GM13976 (cell line): ENCODE measurements around the gene XRCC5.

Source experiments
- DNase-seq: peaks from one replicate; pipeline ENCODE4 v3.0.0; 2012; ENCODE audit warnings: low spot score
- in situ Hi-C: fragments of 300-500 bp; cut with MboI; formaldehyde crosslinking; loops from one replicate; pipeline ENCODE4 v1.12.0; 2022; ENCODE audit warnings: low sequenced_read_pairs, mixed read lengths, inconsistent platforms; ENCODE audit not compliant: unreplicated experiment
- TF ChIP-seq, protein P1 (sequence below): IDR thresholded peaks from 2 replicates; pipeline ENCODE4 v1.5.1; 2012; ENCODE audit warnings: borderline replicate concordance, mild to moderate bottlenecking; ENCODE audit not compliant: insufficient read depth; ENCODE audit errors: extremely low read depth, missing control alignments, control extremely low read depth

The XRCC5 gene

DNA sequence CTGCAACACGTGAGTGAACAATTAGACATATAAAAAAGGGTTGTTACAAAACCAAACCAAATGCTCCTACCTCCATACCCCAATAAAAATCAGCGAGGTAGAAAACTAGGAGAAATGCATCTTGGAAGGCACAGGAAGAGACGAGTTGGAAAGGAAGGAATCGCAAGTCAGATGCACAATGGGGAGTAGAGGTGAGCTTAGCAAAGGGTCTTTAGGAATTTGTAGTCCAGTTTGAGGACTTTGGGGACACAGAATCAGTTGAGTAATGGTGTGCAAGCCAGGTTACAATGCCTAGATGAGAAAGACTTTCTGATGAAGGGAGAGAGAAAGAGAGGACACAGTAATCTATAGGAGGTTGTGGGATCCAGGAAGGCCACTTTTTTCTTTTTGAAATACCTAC is 35.7 kb downstream of the XRCC5 start:
- in situ Hi-C loops: no loop called here
- TF ChIP-seq, protein P1, sequence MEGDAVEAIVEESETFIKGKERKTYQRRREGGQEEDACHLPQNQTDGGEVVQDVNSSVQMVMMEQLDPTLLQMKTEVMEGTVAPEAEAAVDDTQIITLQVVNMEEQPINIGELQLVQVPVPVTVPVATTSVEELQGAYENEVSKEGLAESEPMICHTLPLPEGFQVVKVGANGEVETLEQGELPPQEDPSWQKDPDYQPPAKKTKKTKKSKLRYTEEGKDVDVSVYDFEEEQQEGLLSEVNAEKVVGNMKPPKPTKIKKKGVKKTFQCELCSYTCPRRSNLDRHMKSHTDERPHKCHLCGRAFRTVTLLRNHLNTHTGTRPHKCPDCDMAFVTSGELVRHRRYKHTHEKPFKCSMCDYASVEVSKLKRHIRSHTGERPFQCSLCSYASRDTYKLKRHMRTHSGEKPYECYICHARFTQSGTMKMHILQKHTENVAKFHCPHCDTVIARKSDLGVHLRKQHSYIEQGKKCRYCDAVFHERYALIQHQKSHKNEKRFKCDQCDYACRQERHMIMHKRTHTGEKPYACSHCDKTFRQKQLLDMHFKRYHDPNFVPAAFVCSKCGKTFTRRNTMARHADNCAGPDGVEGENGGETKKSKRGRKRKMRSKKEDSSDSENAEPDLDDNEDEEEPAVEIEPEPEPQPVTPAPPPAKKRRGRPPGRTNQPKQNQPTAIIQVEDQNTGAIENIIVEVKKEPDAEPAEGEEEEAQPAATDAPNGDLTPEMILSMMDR: no peak
- DNase-seq: no peak

DNA sequence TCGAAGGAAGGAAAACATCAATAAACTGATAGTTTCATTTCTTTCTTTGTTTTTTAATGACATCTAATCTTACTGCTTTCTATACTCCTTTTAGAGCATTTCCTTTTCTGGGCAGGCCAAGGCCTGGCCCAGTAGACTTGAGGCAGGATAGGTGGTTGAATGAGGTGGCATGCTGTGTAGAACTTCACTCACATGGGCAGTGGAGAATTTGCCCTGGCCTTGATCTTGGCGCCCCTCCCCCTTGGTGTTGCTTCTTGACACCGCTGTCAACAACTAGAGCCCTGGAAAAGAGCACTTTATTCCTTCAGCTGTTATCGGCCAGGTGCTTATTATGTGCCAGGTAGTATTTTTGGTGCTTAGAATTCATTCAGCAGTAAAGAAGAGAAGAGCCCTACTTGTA is 37.4 kb downstream of the XRCC5 start:
- in situ Hi-C loops: no loop called here
- no peak for DNase-seq
- TF ChIP-seq, protein P1: no peak

DNA sequence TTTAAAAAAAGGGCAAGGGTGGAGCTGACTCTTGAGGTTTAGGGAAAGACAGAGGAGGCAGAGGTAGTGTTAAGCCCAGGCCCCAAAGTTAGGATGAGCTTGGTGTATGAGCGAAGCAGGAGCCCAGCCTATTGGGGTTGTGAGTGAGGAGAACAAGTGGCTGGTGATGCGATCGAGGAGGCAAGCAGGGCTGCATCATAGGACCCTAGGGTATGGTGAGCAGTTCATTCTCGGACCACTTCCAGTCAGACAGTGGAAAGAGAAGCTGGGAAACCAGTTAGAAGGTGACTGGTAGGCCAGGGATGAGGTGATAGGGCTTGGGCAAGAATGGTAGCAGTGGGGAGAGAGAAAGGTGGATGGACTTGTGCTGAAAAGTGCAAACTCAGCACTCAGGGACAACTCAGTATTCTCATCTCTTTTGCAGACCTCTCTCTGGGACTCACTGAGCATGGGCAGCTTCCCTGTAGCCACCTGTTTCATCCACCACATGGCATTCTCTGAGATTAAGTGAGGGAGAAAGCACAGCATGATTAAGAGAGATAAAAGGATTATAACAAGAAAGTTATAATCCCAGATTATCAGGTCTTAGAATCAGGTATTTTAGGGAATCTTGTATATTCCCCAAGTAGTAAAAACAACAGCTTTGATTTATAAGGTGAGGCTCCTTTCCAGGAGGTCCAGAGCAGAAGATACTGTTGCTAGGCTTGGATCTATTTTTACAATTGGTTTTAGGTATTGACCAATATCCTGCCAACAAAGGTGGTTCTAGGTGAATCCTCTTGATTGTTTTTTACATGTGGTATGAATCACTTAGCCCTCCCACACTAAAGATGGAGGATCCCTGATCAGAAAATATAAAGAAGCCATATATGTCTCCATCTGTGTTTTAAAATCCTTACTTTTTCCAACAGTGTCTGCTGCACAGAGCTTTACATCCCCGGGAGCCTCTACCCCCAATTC is 38.3 kb downstream of the XRCC5 start:
- in situ Hi-C loops: no loop called here
- TF ChIP-seq, protein P1: no peak
- no peak for DNase-seq

DNA sequence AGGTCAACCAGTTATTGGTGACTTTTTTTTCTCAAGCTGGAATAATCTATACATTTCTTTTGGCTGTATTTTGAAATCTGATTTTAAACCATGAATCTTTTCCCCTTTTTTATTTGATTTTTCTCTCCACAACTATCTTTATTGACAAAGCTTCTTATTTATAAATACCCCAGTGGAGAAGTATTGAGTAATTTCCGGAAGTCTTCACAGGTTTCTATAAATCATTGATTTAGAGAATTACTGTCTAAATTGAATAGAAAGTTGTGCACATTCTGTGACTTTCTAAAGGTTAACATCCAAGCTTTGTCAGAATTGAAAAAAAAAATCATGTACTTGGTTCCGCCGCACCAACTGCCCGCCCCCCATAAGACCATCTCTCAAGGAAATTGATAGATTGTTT is 39.8 kb downstream of the XRCC5 start:
- TF ChIP-seq, protein P1: no peak
- in situ Hi-C loops: no loop called here
- no peak for DNase-seq

DNA sequence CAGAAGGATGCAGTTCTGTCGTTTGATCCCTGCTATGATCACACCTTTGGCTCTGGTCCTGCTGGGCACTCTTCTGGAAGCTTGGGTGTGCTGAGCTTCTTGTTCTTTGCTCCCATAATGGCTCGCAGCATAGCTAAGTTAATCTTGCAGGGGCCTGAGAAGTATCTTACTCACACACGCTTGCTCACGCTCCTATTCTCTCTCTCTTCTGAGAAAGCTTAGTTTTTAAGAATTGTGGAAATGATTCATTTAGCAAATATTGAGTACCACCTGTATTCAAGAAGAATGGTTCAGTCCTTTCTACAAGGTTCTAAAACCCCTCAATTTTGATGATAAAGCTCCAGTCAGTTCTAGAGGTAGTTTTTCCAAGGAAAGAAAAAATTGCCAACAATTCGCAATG is 40.6 kb downstream of the XRCC5 start:
- in situ Hi-C loops: no loop called here
- DNase-seq: no peak
- TF ChIP-seq, protein P1: no peak

DNA sequence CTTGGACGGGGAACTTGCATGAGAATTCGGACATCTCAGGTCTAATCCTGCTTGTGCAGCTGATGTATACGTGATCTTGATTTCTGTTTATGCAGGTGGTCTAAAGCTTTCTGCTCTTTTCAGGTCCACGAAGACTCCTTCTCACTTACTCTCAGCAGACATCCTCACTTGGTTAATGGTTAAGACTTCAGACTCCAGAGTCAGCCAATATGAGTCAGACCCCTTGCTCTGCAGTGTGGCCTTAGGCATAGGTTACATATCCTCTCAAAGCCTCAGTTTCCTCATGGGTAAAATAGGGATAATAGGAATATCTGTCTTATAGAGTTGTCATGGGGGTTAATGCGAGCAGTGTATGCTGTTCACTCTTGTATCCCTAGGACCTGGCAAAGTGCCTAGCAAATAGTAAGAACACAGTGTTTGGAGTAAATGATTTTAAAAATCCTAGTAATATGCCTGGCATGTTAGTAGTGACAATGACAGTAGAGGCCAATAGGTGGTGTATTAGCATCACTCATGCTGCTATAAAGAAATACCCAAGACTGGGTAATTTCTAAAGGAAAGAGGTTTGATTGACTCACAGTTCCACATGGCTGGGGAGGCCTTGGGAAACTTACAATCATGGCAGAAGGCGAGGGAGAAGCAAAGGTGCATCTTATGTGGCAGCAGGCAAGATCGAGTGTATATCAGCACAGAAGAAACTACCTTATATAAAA is 42.3 kb downstream of the XRCC5 start:
- no peak for DNase-seq
- in situ Hi-C loops: no loop called here

More for the DNA sequence above, 42.3 kb downstream of the XRCC5 start:
- TF ChIP-seq, protein P1: no peak
